ES-I3 (cell line): ENCODE data around the gene KCNQ1.

Experiments used
- H3K36me3 ChIP-seq: 2 replicates; pipeline ENCODE4 v1.6.1; 2013; ENCODE audit warnings: mild to moderate bottlenecking, low read length, control low read depth, moderate library complexity; ENCODE audit not compliant: insufficient read depth
- H3K4me1 ChIP-seq: 2 replicates; pipeline ENCODE4 v1.6.1; 2013; ENCODE audit warnings: mild to moderate bottlenecking, control low read depth, low read length; ENCODE audit not compliant: insufficient read depth
- H3K9ac ChIP-seq: 2 replicates; pipeline ENCODE4 v1.6.1; 2013; ENCODE audit warnings: low read depth, mild to moderate bottlenecking, low read length, moderate library complexity
- H3K9me3 ChIP-seq: 2 replicates; pipeline ENCODE4 v1.6.1; 2013; ENCODE audit warnings: mild to moderate bottlenecking, low read length, moderate library complexity; ENCODE audit not compliant: control insufficient read depth, insufficient read depth

KCNQ1 gene

GRCh38 chr11:2830030-2830812, 385.4 kb downstream of the KCNQ1 start:
- peaks cover 24% of the 10 kb centered on the region; the same call in 1 of the 2 replicates for H3K4me1 ChIP-seq
- H3K9me3 ChIP-seq: 0 out of 2 replicates have a peak, but pooled peaks cover 4% of the 10 kb centered on the region
- H3K9ac ChIP-seq: no peak overlapping the region
- H3K36me3 ChIP-seq: no peaks in the 10 kb centered on the region

- no peak overlapping the region for H3K9ac ChIP-seq
- 0 out of 2 replicates have a peak, but pooled peaks cover 4% of the 10 kb centered on the region for H3K9me3 ChIP-seq
- H3K4me1 ChIP-seq: peaks cover 26% of the 10 kb centered on the region; the same call in 1 of the 2 replicates
- H3K36me3 ChIP-seq: no peaks in the 10 kb centered on the region
Observed at GRCh38 chr11:2830886-2831285, 386.1 kb downstream of the KCNQ1 start.

- 0 out of 2 replicates have a peak, but pooled peaks cover 4% of the 10 kb centered on the region for H3K9me3 ChIP-seq
- no peaks in the 10 kb centered on the region for H3K36me3 ChIP-seq
- H3K4me1 ChIP-seq: peaks cover 27% of the 10 kb centered on the region; the same call in 1 of the 2 replicates
- H3K9ac ChIP-seq: no peak overlapping the region
Observed at GRCh38 chr11:2831781-2832532, 387.1 kb downstream of the KCNQ1 start.

- Histone ChIP-seq H3K9ac (no peak overlapping the region), H3K9me3 (0 out of 2 replicates have a peak, but pooled peaks cover 4% of the 10 kb centered on the region), H3K36me3 (no peaks in the 10 kb centered on the region), H3K4me1 (peaks cover 24% of the 10 kb centered on the region; the same call in 1 of the 2 replicates)
Observed at GRCh38 chr11:2832533-2833020, 387.8 kb downstream of the KCNQ1 start.

GRCh38 chr11:2833051-2833715, 388.4 kb downstream of the KCNQ1 start:
- H3K9ac ChIP-seq: no peak overlapping the region
- H3K36me3 ChIP-seq: no peaks in the 10 kb centered on the region
- peaks cover 27% of the 10 kb centered on the region; the same call in 1 of the 2 replicates for H3K4me1 ChIP-seq
- 0 out of 2 replicates have a peak, but pooled peaks cover 4% of the 10 kb centered on the region for H3K9me3 ChIP-seq

- H3K9me3 ChIP-seq: 0 out of 2 replicates have a peak, but pooled peaks cover 4% of the 10 kb centered on the region
- H3K36me3 ChIP-seq: no peaks in the 10 kb centered on the region
- H3K4me1 ChIP-seq: peaks cover 29% of the 10 kb centered on the region; the same call in 1 of the 2 replicates
- no peak overlapping the region for H3K9ac ChIP-seq
Observed at GRCh38 chr11:2833716-2834502, 389.1 kb downstream of the KCNQ1 start.

GRCh38 chr11:2834503-2835273, 389.9 kb downstream of the KCNQ1 start:
- Histone ChIP-seq H3K9ac (no peak overlapping the region), H3K36me3 (no peaks in the 10 kb centered on the region), H3K9me3 (no peaks in the 10 kb centered on the region), H3K4me1 (peaks cover 32% of the 10 kb centered on the region; the same call in 1 of the 2 replicates)

- no peaks in the 10 kb centered on the region for H3K36me3 ChIP-seq
- peaks cover 32% of the 10 kb centered on the region; the same call in 1 of the 2 replicates for H3K4me1 ChIP-seq
- H3K9ac ChIP-seq: no peak overlapping the region
- H3K9me3 ChIP-seq: no peaks in the 10 kb centered on the region
Observed at GRCh38 chr11:2835296-2835695, 390.5 kb downstream of the KCNQ1 start.

GRCh38 chr11:2835751-2836150, 390.9 kb downstream of the KCNQ1 start:
- no peaks in the 10 kb centered on the region for H3K36me3 ChIP-seq
- peaks cover 32% of the 10 kb centered on the region; the same call in 1 of the 2 replicates for H3K4me1 ChIP-seq
- no peak overlapping the region for H3K9ac ChIP-seq
- no peaks in the 10 kb centered on the region for H3K9me3 ChIP-seq

GRCh38 chr11:2836315-2837095, 391.7 kb downstream of the KCNQ1 start:
- peaks cover 32% of the 10 kb centered on the region; the same call in 1 of the 2 replicates for H3K4me1 ChIP-seq
- no peak overlapping the region for H3K9ac ChIP-seq
- H3K36me3 ChIP-seq: no peaks in the 10 kb centered on the region
- H3K9me3 ChIP-seq: no peaks in the 10 kb centered on the region

- Histone ChIP-seq H3K4me1 (peaks cover 32% of the 10 kb centered on the region; the same call in 1 of the 2 replicates), H3K9me3 (no peaks in the 10 kb centered on the region), H3K9ac (no peak overlapping the region), H3K36me3 (no peaks in the 10 kb centered on the region)
Observed at GRCh38 chr11:2837096-2837601, 392.3 kb downstream of the KCNQ1 start.

GRCh38 chr11:2837651-2838050, 392.8 kb downstream of the KCNQ1 start:
- peaks cover 32% of the 10 kb centered on the region; the same call in 1 of the 2 replicates for H3K4me1 ChIP-seq
- no peak overlapping the region for H3K9ac ChIP-seq
- H3K9me3 ChIP-seq: no peaks in the 10 kb centered on the region
- no peaks in the 10 kb centered on the region for H3K36me3 ChIP-seq
